ENCODE data around the gene NRXN3. TPM values are rescaled to one million over a fixed set of nuclear protein-coding genes. Genes with fewer than 3 reads are reported as not detected.

The NRXN3 gene
- total RNA-seq, 1 donor from 2014 or later: 18.0 TPM

GRCh38 chr14:78143489-78144145 is 26.6 kb upstream of the NRXN3 start:
- peaks cover 4% of the 10 kb centered on the region for H3K27me3 Mint-ChIP-seq (ENCODE audit: low read depth, unreplicated experiment)
- no peaks in the 10 kb centered on the region for H3K36me3 Mint-ChIP-seq (ENCODE audit: low read depth, unreplicated experiment)
- H3K4me3 Mint-ChIP-seq (ENCODE audit: unreplicated experiment): no peak overlapping the region
- Histone ChIP-seq H3K27ac (ENCODE audit: low read depth, low read length) (no peak overlapping the region), H3K27me3 (ENCODE audit: insufficient read depth, low read length) (no peaks in the 10 kb centered on the region), H3K9ac (ENCODE audit: low read length) (no peak overlapping the region), H3K79me2 (ENCODE audit: insufficient read depth, low read length) (no peaks in the 10 kb centered on the region), H3K36me3 (ENCODE audit: insufficient read depth, low read length) (no peaks in the 10 kb centered on the region), H3K4me1 (ENCODE audit: insufficient read depth, low read length) (peaks cover 5% of the 10 kb centered on the region), H3K4me3 (ENCODE audit: insufficient read depth, low read depth, low read length) (no peak overlapping the region), H2AFZ (ENCODE audit: low read depth, low read length) (no peak overlapping the region), H3K9me3 (ENCODE audit: insufficient read depth, low read depth, low read length) (no peaks in the 10 kb centered on the region), H4K20me1 (ENCODE audit: insufficient read depth, low read length) (no peaks in the 10 kb centered on the region), H3K4me2 (ENCODE audit: low read length) (peak overlapping the region; percentile 12)
- no peak for TF ChIP-seq CTCF (IDR thresholded peaks at IDR 0.05; ENCODE audit: insufficient read depth, low read depth, low read length)
- no peak for TF ChIP-seq EZH2 (IDR thresholded peaks at IDR 0.05; ENCODE audit: insufficient read depth, low read length)
- peaks cover 17% of the 10 kb centered on the region for H3K4me1 Mint-ChIP-seq (ENCODE audit: low read depth, unreplicated experiment)
- H3K27ac Mint-ChIP-seq (ENCODE audit: unreplicated experiment): peak overlapping the region; percentile 78
- FAIRE-seq (no peak), DNase-seq (ENCODE audit: low read depth) (peak; percentile 83)
- H3K9me3 Mint-ChIP-seq (ENCODE audit: unreplicated experiment): no peaks in the 10 kb centered on the region

- Mint-ChIP-seq H3K27ac (ENCODE audit: unreplicated experiment) (peak overlapping the region; percentile 55), H3K27me3 (ENCODE audit: low read depth, unreplicated experiment) (peaks cover 36% of the 10 kb centered on the region), H3K4me1 (ENCODE audit: low read depth, unreplicated experiment) (peaks cover 5% of the 10 kb centered on the region), H3K4me3 (ENCODE audit: unreplicated experiment) (no peak overlapping the region), H3K9me3 (ENCODE audit: unreplicated experiment) (no peaks in the 10 kb centered on the region), H3K36me3 (ENCODE audit: low read depth, unreplicated experiment) (no peaks in the 10 kb centered on the region)
- Histone ChIP-seq H3K4me3 (ENCODE audit: insufficient read depth, low read depth, low read length) (no peak overlapping the region), H3K4me2 (ENCODE audit: low read length) (no peak overlapping the region), H4K20me1 (ENCODE audit: insufficient read depth, low read length) (no peaks in the 10 kb centered on the region), H3K36me3 (ENCODE audit: insufficient read depth, low read length) (no peaks in the 10 kb centered on the region), H3K9me3 (ENCODE audit: insufficient read depth, low read depth, low read length) (no peaks in the 10 kb centered on the region), H3K79me2 (ENCODE audit: insufficient read depth, low read length) (no peaks in the 10 kb centered on the region), H2AFZ (ENCODE audit: low read depth, low read length) (no peak overlapping the region), H3K27ac (ENCODE audit: low read depth, low read length) (no peak overlapping the region), H3K4me1 (ENCODE audit: insufficient read depth, low read length) (peaks cover 8% of the 10 kb centered on the region), H3K27me3 (ENCODE audit: insufficient read depth, low read length) (no peaks in the 10 kb centered on the region), H3K9ac (ENCODE audit: low read length) (no peak overlapping the region)
- no peak for TF ChIP-seq CTCF (IDR thresholded peaks at IDR 0.05; ENCODE audit: insufficient read depth, low read depth, low read length)
- TF ChIP-seq EZH2 (IDR thresholded peaks at IDR 0.05; ENCODE audit: insufficient read depth, low read length): no peak
- FAIRE-seq (no peak), DNase-seq (ENCODE audit: low read depth) (no peak)
Observed at GRCh38 chr14:78152201-78153063, 17.7 kb upstream of the NRXN3 start.

GRCh38 chr14:78153064-78153341 is 17.2 kb upstream of the NRXN3 start:
- H3K4me2 ChIP-seq (ENCODE audit: low read length): no peak overlapping the region
- no peak overlapping the region for H3K9ac ChIP-seq (ENCODE audit: low read length)
- H3K27ac ChIP-seq (ENCODE audit: low read depth, low read length): no peak overlapping the region
- no peak overlapping the region for H3K27ac Mint-ChIP-seq (ENCODE audit: unreplicated experiment)
- H3K9me3 Mint-ChIP-seq (ENCODE audit: unreplicated experiment): no peaks in the 10 kb centered on the region
- no peak for TF ChIP-seq CTCF (IDR thresholded peaks at IDR 0.05; ENCODE audit: insufficient read depth, low read depth, low read length)
- TF ChIP-seq EZH2 (IDR thresholded peaks at IDR 0.05; ENCODE audit: insufficient read depth, low read length): no peak
- no peak overlapping the region for H2AFZ ChIP-seq (ENCODE audit: low read depth, low read length)
- H3K36me3 Mint-ChIP-seq (ENCODE audit: low read depth, unreplicated experiment): no peaks in the 10 kb centered on the region
- H3K4me1 Mint-ChIP-seq (ENCODE audit: low read depth, unreplicated experiment): peaks cover 5% of the 10 kb centered on the region
- FAIRE-seq: no peak
- H3K27me3 Mint-ChIP-seq (ENCODE audit: low read depth, unreplicated experiment): peaks cover 36% of the 10 kb centered on the region
- no peak overlapping the region for H3K4me3 ChIP-seq (ENCODE audit: insufficient read depth, low read depth, low read length)
- no peaks in the 10 kb centered on the region for H3K79me2 ChIP-seq (ENCODE audit: insufficient read depth, low read length)
- no peak overlapping the region for H3K4me3 Mint-ChIP-seq (ENCODE audit: unreplicated experiment)
- no peaks in the 10 kb centered on the region for H3K36me3 ChIP-seq (ENCODE audit: insufficient read depth, low read length)
- no peaks in the 10 kb centered on the region for H4K20me1 ChIP-seq (ENCODE audit: insufficient read depth, low read length)
- no peaks in the 10 kb centered on the region for H3K27me3 ChIP-seq (ENCODE audit: insufficient read depth, low read length)
- peak; percentile 40 for DNase-seq (ENCODE audit: low read depth)
- H3K4me1 ChIP-seq (ENCODE audit: insufficient read depth, low read length): peaks cover 8% of the 10 kb centered on the region
- no peaks in the 10 kb centered on the region for H3K9me3 ChIP-seq (ENCODE audit: insufficient read depth, low read depth, low read length)

All from astrocyte (in vitro differentiated cells and primary cell).